HTR-8/SVneo (cell line): ENCODE data around the gene CPNE9.

Experiments
- DNase-seq: peaks from one replicate; pipeline ENCODE4 v3.0.0; 2011; ENCODE audit warnings: low spot score, mixed read lengths; ENCODE audit not compliant: insufficient read length
- FAIRE-seq: peaks from 2 replicates; lab custom pipeline; 2011; peaks lifted over from hg19 to GRCh38; lab: Jason Lieb, UNC

Gene CPNE9

DNA sequence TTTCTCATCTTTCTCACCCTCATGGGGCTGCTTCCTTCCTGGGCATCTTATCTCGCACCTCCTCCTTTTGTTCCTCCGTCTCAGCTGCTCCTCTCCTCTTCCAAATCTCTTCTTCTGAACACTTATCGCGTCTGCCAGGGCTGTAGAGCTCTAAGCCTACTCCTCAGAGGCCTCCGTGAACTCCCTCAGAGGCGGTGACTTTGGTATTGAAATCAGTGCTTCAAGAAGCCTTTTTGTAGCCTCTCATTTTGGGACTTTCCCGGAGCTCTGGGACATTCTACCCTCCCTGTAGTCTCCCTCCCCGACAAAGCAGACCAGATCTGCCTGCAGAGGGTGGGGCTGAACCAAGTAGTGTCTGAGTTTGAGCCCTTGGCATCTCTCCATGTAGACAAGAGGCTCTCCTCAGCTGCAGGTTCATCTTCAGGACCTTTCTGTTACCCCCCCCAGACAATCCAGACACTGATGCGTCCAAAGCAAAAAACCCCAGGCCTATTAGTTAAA is 17.5 kb upstream of the CPNE9 start:
- FAIRE-seq = no peak

DNA sequence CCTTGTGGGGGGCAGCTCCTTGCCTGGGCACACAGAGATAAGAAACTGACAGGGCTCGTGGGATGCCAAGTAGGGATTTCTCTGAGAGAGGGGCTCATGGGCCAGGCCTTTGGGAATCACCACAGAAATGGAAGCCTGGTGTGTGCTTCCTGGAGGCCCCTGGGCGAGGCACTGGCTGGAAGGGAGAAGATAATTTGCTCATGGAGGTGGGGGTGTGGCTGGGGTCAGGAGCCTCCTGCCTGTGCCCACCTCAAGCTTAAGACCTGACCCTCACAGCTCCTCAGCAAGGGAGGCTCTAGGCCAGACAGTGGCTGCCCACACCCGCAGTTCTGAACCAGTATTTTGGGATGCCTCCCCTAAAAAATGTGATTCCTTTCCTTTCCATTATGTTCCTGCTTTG is 16.9 kb upstream of the CPNE9 start:
- FAIRE-seq (no peak), DNase-seq (no peak)

More for the DNA sequence above, 17.5 kb upstream of the CPNE9 start:
- DNase-seq = no peak

DNA sequence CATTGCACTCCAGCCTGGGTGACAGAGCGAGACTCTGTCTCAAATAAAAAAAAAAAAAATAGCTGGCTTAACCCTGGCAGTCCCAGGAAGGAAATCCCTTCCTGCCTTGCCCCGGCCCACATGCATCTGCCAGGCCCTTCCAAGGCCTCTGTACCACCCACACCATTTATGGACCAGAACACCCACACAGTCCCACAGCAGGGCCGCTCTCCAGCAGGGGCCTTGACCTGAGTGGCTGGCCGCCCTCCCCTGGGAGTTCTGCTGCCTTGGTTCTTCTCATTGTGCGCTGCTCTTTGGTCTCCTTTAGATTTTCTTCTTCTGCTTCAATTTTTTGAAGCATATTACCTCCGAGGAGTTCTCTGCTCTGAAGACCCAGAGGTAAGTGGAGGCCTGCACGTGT is 16.1 kb upstream of the CPNE9 start:
- no peak for DNase-seq
- no peak for FAIRE-seq

- FAIRE-seq (no peak), DNase-seq (no peak)
These were observed 14.7 kb upstream of the CPNE9 start for GRCh38 chr3:9688961-9689360.

GRCh38 chr3:9689757-9690156 is 13.9 kb upstream of the CPNE9 start:
- DNase-seq (no peak), FAIRE-seq (no peak)

GRCh38 chr3:9690451-9691450 is 12.9 kb upstream of the CPNE9 start:
- FAIRE-seq = no peak

DNA sequence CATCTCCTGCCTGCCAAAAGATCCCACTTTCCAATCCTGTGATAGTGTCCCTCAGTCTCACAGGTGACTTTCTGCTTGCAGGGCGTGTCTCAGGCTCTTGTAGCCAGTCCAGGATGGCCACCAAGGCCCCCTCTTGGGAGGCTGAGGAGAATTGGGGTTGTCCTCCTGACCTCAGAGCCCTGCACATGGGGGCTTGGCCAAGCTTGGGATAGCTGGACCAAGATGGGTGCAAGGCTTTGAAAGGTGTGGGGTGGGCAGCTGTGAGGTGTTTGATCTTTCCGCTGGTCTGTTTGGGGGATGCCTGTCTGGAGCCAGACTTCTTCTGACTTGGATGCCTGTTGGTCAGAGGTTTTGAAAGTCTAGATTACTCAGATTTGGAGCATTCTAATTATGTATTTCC is 12.0 kb upstream of the CPNE9 start:
- DNase-seq (no peak), FAIRE-seq (no peak)

More at GRCh38 chr3:9690451-9691450, 12.9 kb upstream of the CPNE9 start:
- no peak for DNase-seq

DNA sequence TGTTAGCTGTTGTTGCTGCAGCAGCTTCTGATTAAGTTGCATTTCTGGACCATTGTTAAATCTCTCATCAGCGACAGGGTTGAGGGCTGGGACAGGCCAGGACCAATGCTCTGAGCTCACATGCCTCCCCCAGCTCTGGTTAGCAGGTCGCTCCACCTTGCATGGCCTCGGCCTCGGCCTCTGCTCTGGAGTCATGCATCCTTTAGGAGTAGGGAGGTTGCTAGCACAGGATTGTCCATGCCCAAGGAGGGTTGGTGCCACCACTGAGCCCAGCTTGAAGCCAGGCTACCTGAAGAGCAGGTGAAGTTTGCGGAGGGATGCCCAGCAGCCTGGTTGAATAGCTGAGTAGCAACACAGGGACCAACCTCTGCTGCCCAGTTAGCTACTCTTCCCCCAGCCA is 11.2 kb upstream of the CPNE9 start:
- DNase-seq (no peak), FAIRE-seq (no peak)

DNA sequence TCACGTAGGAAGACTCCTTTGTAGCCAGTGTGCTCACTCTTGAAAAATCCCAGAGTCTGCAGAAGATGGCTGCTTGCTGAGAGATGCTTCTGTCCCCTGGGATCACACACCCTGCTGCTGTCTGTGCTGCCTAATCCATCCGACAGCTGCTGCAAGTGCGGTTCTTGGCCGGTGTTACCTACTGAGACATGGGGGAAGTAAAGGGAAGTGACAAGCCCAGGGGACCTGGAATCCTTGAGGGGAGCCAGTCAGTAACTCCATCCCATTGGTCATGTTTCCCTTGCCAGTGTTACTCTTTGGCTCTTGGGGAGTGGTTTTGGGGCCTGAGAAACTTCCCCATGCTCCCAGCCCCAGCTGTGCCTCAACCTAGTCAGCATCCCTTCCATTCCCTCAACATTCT is 8.3 kb upstream of the CPNE9 start:
- no peak for FAIRE-seq
- no peak for DNase-seq

DNA sequence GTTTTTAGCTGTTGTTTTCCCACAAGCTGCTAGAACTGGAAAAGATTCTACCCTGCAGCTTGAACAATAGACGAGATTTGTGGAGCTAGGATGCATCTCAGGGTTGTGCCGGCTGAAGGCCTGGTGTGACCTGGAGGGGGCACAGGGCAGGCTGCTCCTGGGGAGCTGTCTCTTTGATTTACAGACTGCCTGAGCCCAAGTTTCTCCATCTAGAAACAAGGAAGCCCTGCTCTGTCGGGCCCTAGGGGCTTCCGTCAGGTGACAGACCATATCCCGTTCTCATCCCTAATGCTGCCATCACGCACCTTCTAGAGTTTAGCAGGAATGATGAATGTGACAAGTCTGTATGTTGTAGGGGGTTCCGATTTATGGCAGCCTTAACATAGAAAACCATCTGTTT is 7.9 kb upstream of the CPNE9 start:
- FAIRE-seq (no peak), DNase-seq (no peak)

DNA sequence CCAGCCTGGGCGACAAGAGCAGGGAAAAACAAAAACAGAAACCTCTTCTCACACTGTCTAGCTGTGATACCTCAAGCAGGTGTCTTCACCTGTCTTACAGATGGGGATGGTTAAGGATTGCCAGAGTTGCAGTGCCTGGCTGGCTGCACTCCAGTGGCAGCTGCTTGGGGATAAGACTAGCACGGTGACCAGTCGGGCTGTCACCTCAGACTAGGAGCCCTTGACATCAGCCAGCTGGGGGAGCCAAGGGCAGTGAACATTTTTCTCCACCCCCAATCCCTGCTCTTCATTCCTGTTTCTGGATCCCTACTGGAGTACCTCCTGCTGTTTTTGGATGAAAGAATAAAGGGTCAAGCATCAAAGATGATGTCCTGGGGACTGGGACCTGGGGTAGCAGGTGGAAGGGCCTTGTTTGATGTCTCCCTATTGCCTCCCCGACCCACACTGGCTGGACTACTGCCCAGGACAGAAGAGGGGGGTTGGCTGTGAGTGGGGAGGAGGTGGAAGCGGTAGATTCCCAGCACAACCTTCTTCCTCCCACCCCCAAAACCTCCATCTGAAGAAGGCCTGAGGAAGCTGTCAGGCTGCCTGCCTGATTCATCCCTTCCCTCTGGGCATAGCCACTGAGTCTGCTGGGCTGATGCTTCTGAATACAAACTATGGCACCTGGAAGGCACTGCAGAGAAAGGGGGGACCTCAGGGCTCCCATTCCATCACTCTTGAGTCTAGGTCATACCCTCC is 7.0 kb upstream of the CPNE9 start:
- DNase-seq (no peak), FAIRE-seq (no peak)

GRCh38 chr3:9697892-9698291 is 5.7 kb upstream of the CPNE9 start:
- no peak for FAIRE-seq
- no peak for DNase-seq

GRCh38 chr3:9698293-9698692 is 5.3 kb upstream of the CPNE9 start:
- FAIRE-seq (no peak), DNase-seq (no peak)

DNA sequence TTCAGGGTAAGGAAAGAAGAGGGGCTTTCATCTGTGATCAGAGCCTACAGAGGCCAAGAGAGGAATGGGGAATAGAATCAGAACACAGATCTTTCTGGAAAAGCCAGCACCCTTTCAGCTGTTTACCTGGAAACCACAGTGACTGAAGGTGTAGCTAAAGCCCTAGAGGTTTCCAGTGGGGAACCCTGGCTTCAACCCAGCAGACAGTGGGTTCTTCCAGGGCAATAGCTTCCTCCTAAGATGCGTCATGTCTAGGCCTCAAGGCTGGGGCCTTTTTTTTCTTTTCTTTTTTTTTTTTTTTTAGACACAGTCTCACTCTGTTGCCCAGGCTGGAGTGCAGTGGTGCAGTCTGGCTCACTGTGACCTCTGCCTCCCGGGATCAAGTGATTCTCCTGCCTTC is 3.1 kb upstream of the CPNE9 start:
- FAIRE-seq (no peak), DNase-seq (no peak)

DNA sequence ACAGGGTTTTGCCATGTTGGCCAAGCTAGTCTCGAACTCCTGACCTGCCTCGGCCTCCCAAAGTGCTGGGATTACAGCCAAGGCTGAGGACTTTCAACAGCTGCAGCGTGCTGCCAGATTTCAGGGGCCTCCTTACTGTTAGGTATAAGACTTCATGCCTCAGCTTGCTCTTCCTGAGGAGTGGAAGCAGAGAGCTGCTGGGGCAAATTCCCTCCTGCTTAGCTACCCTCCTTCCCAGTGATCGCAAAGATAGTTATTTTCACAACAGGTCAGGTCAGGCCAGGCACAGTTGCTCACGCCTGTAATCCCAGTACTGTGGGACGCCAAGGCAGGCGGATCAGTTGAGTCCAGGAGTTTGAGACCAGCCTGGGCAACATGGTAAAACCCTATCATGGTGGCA is 2.6 kb upstream of the CPNE9 start:
- no peak for FAIRE-seq
- DNase-seq = no peak

DNA sequence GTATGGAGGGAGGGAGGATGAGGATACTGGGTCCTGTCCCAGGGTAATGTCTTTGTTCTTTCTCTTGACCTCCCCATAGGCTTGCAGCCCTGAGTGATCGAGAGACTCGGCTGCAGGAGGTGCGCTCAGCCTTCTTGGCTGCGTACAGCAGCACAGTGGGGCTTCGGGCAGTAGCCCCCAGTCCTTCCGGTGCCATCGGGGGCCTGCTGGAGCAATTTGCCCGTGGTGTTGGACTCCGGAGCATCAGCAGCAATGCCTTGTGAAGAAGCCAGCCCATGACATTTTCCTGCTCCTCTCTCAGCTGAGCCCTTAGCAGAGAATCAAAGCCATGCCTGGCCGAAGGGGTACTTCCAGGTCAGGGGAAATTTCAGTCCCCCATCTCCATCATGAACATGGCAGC is 1.9 kb upstream of the CPNE9 start:
- FAIRE-seq = no peak

GRCh38 chr3:9703240-9703639 is 393 bp upstream of the CPNE9 start:
- DNase-seq (no peak), FAIRE-seq (no peak)

More for the DNA sequence above, 1.9 kb upstream of the CPNE9 start:
- DNase-seq = no peak

GRCh38 chr3:9704347-9705322 is 1.0 kb downstream of the CPNE9 start:
- DNase-seq (peak; percentile 57), FAIRE-seq (no peak)

DNA sequence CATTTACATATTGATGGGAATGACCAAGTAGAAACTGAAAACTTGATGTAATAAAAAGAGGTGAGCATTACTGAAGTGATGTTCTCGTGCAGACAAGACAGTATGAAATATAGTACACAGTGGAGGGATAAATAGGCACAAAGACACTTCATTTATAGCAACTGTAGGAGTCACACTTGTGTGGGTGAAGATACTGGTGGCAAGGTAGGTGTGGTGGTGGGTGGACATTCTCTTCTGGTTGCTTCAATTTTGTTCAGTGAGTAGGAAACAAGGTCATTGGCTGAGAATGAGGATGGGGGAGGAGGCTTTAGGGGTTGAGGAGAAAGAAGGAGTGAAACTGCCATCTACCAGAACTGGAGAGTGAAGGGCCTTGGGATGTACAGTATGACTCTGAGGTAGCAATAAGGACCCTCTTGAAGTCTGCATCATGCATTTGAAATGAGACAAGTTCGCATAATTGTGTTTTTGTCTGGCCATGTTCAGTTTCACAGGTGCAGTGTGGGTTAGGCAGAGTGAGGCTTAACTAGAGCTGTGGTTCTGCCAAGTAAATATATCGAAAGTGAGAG is 6.6 kb downstream of the CPNE9 start:
- FAIRE-seq (no peak), DNase-seq (no peak)

- FAIRE-seq = no peak
- DNase-seq = no peak
These were observed 8.8 kb downstream of the CPNE9 start for GRCh38 chr3:9712415-9712814.
